Glutamatergic neuron (in vitro differentiated cells): Measurements from ENCODE around the gene SETX. TPM values are rescaled to one million over a fixed set of nuclear protein-coding genes. Genes with fewer than 3 reads are reported as not detected.

Source experiments
- DNase-seq: peaks from one replicate; pipeline ENCODE4 v3.0.0; 2022
- H3K27ac Mint-ChIP-seq: one replicate; pipeline ENCODE4 v1.8.0; 2020; ENCODE audit warnings: mild to moderate bottlenecking, mixed read lengths, inconsistent platforms; ENCODE audit not compliant: unreplicated experiment
- H3K27me3 Mint-ChIP-seq: one replicate; pipeline ENCODE4 v1.8.0; 2020; ENCODE audit warnings: mild to moderate bottlenecking, moderate library complexity, mixed read lengths, inconsistent platforms; ENCODE audit not compliant: unreplicated experiment
- H3K36me3 Mint-ChIP-seq: one replicate; pipeline ENCODE4 v1.8.0; 2020; ENCODE audit warnings: mild to moderate bottlenecking, mixed read lengths, inconsistent platforms; ENCODE audit not compliant: unreplicated experiment
- H3K4me1 Mint-ChIP-seq: one replicate; pipeline ENCODE4 v1.8.0; 2020; ENCODE audit warnings: mild to moderate bottlenecking, low read depth, mixed read lengths, inconsistent platforms; ENCODE audit not compliant: unreplicated experiment
- H3K4me3 Mint-ChIP-seq: one replicate; pipeline ENCODE4 v1.8.0; 2020; ENCODE audit warnings: mild to moderate bottlenecking, mixed read lengths, inconsistent platforms; ENCODE audit not compliant: unreplicated experiment
- H3K9me3 Mint-ChIP-seq: one replicate; pipeline ENCODE4 v1.8.0; 2020; ENCODE audit warnings: mild to moderate bottlenecking, moderate library complexity, mixed read lengths, inconsistent platforms; ENCODE audit not compliant: unreplicated experiment
- CTCF ChIP-seq: fragments of 200-600 bp; sonication (generic); IDR thresholded peaks from one replicate; pipeline ENCODE4 v1.5.0; 2021; ENCODE audit not compliant: partially characterized antibody, unreplicated experiment
- total RNA-seq: library from RNA; stranded (reverse); fragmentation: NEBNext Ultra II Directional; extraction: Animal tissue kit (Norgen Biotek cat#: 25700); gene quantifications from one replicate; pipeline ENCODE4 v1.2.1, GENCODE V29; 2021; ENCODE audit not compliant: unreplicated experiment

Gene SETX
- total RNA-seq, 1 donor from 2014 or later: 48.4 TPM

- Mint-ChIP-seq H3K9me3 (peaks cover 4% of the 10 kb centered on the region), H3K4me3 (no peak overlapping the region), H3K27ac (no peak overlapping the region), H3K27me3 (no peaks in the 10 kb centered on the region), H3K4me1 (peaks cover 24% of the 10 kb centered on the region), H3K36me3 (no peaks in the 10 kb centered on the region)
- DNase-seq: no peak
- no peak for TF ChIP-seq CTCF
These were observed 132.8 kb downstream of the SETX start for GRCh38 chr9:132221941-132222340.

- H3K27me3 Mint-ChIP-seq: no peaks in the 10 kb centered on the region
- no peaks in the 10 kb centered on the region for H3K36me3 Mint-ChIP-seq
- DNase-seq: no peak
- no peak overlapping the region for H3K4me3 Mint-ChIP-seq
- peaks cover 17% of the 10 kb centered on the region for H3K4me1 Mint-ChIP-seq
- H3K27ac Mint-ChIP-seq: no peak overlapping the region
- no peak for TF ChIP-seq CTCF
- peaks cover 4% of the 10 kb centered on the region for H3K9me3 Mint-ChIP-seq
These were observed 136.6 kb downstream of the SETX start for GRCh38 chr9:132218208-132218607.

- H3K9me3 Mint-ChIP-seq: peaks cover 4% of the 10 kb centered on the region
- H3K27ac Mint-ChIP-seq: no peak overlapping the region
- H3K27me3 Mint-ChIP-seq: peaks cover 5% of the 10 kb centered on the region
- peaks cover 15% of the 10 kb centered on the region for H3K4me1 Mint-ChIP-seq
- peaks cover 4% of the 10 kb centered on the region for H3K36me3 Mint-ChIP-seq
- DNase-seq: no peak
- TF ChIP-seq CTCF: no peak
- no peak overlapping the region for H3K4me3 Mint-ChIP-seq
These were observed 137.7 kb downstream of the SETX start for GRCh38 chr9:132216861-132217619.

- H3K27ac Mint-ChIP-seq: no peak overlapping the region
- DNase-seq: peak; percentile 43
- H3K9me3 Mint-ChIP-seq: peaks cover 4% of the 10 kb centered on the region
- H3K4me3 Mint-ChIP-seq: no peak overlapping the region
- peaks cover 7% of the 10 kb centered on the region for H3K27me3 Mint-ChIP-seq
- H3K4me1 Mint-ChIP-seq: peaks cover 14% of the 10 kb centered on the region
- H3K36me3 Mint-ChIP-seq: peaks cover 4% of the 10 kb centered on the region
- no peak for TF ChIP-seq CTCF
These were observed 140.7 kb downstream of the SETX start for GRCh38 chr9:132214027-132214622.

- no peak overlapping the region for H3K27ac Mint-ChIP-seq
- no peak overlapping the region for H3K4me3 Mint-ChIP-seq
- peaks cover 5% of the 10 kb centered on the region for H3K9me3 Mint-ChIP-seq
- peaks cover 4% of the 10 kb centered on the region for H3K36me3 Mint-ChIP-seq
- DNase-seq: no peak
- peaks cover 13% of the 10 kb centered on the region for H3K27me3 Mint-ChIP-seq
- H3K4me1 Mint-ChIP-seq: peaks cover 11% of the 10 kb centered on the region
- TF ChIP-seq CTCF: no peak
These were observed 143.2 kb downstream of the SETX start for GRCh38 chr9:132211570-132211969.
